Astrocyte of the spinal cord (primary cell): ENCODE results near the gene ULBP1.
"Not testable (repeated sequence)": the region's sequence is repeated elsewhere in the genome, so short reads cannot be mapped to it uniquely, and the experiment has no call there.

Experiments
- DNase-seq: peaks from one replicate; pipeline ENCODE4 v3.0.0; 2011; ENCODE audit warnings: low read depth, low spot score
- H3K4me3 ChIP-seq: 2 replicates; pipeline ENCODE4 v1.5.1; 2011; ENCODE audit warnings: low read depth, mild to moderate bottlenecking, low read length, moderate library complexity
- in situ Hi-C: cut with HindIII; loops from 2 replicates; pipeline ENCODE4 v1.10.0; 2017; ENCODE audit warnings: low sequenced_read_pairs
- TF ChIP-seq, protein P1 (sequence below): IDR thresholded peaks from 2 replicates; pipeline ENCODE4 v1.5.1; 2012; ENCODE audit warnings: low read depth, mild to moderate bottlenecking, low read length, inconsistent platforms

The ULBP1 gene

DNA sequence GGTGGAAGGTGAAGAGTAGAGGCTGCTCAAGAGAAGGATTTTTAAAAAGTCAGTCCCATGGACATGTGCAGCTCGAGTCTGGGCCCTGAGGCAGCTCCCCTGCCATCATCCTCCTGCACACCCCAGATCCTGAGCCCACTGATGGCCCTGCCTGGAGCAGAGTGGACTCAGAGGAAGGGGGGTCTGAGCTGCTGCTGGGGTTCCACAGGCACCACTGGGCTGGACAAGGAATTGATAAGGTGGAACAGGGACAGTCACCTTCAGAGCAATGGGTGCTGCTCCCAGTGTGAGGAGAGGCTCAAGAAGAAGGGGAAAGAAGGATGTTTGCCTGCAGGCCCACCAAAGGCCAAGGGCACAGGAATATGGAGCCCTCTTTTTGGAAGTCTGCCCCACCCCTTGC, 15.7 kb upstream of the ULBP1 start:
- in situ Hi-C loops = no loop called here
- no peak for DNase-seq
- no peak overlapping the region for H3K4me3 ChIP-seq
- TF ChIP-seq, protein P1, sequence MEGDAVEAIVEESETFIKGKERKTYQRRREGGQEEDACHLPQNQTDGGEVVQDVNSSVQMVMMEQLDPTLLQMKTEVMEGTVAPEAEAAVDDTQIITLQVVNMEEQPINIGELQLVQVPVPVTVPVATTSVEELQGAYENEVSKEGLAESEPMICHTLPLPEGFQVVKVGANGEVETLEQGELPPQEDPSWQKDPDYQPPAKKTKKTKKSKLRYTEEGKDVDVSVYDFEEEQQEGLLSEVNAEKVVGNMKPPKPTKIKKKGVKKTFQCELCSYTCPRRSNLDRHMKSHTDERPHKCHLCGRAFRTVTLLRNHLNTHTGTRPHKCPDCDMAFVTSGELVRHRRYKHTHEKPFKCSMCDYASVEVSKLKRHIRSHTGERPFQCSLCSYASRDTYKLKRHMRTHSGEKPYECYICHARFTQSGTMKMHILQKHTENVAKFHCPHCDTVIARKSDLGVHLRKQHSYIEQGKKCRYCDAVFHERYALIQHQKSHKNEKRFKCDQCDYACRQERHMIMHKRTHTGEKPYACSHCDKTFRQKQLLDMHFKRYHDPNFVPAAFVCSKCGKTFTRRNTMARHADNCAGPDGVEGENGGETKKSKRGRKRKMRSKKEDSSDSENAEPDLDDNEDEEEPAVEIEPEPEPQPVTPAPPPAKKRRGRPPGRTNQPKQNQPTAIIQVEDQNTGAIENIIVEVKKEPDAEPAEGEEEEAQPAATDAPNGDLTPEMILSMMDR = no peak

DNA sequence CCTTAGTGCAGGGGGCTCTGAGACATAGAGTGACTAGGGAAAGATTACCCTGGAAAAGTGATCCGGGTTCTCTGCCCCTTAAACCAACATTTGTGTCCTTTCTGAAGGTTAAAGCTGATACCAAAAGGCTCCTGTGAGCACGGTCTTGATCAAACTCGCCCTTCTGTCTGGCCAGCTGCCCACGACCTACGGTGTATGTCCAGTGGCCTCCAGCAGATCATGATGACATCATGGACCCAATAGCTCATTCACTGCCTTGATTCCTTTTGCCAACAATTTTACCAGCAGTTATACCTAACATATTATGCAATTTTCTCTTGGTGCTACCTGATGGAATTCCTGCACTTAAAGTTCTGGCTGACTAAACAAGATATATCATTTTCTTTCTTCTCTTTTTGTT, 15.1 kb upstream of the ULBP1 start:
- TF ChIP-seq, protein P1 = no peak
- no peak overlapping the region for H3K4me3 ChIP-seq
- DNase-seq = no peak
- in situ Hi-C loops = no loop called here

DNA sequence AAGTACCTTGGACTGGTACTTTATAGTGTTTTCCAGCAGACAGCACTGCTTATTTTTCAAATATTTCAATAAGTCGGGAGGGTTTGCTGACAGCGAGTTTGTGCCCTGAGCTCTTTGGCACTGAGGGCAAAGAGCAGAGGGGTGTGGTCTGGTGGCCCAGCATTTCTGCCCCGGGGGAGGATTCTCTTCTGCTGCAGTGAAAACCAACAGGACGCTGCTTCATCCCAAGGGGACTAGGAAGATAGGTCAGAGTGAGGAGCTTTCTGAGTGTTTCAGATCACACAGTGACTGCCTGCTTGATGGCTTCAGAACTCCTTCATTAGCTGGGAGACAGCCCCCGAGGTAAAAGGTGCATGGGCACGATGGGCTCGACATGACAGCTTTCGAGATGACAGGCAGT, 13.3 kb upstream of the ULBP1 start:
- TF ChIP-seq, protein P1 = no peak
- in situ Hi-C loops = no loop called here

DNA sequence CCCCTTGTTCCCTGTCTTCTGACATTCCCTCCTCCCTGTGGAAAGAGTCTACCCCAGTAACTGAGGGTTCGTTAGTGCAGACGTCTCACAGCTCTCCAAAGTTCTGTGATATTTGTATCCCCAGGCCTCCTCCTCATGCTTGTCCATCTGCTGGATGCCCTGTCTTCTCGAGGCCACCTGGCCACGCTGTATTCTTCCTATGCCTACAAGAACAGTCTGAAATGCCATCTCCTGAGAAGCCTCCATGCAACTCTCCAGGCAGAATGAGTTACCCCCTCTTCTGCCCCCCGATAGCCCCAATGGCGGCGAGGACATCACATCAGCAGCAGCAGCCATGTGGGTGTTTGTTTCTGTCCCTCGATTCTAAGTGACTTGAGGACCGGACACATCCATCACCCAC, 12.6 kb upstream of the ULBP1 start:
- H3K4me3 ChIP-seq = no peak overlapping the region
- TF ChIP-seq, protein P1 = no peak
- in situ Hi-C loops = no loop called here
- DNase-seq = no peak

More for the DNA sequence above, 13.3 kb upstream of the ULBP1 start:
- H3K4me3 ChIP-seq = no peak overlapping the region
- DNase-seq = no peak

DNA sequence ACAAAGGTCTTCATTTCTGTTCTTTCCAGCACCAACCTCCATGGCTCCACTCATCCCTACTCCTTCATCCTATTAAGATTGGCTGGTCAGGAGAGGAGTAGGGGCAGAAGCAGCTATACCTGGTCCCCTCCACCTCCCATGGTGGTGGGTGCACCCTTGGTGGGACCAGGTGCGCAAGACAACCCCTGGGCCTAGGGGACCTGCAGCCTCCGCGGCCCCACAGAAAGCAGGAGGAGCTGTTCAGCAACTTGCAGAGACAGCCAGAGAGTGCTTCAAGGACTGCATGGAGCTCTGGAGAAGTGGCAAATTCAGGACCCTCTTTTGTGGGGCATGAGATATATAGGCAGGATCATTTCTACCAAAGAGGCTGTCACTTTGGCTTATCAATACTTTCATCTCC, 12.1 kb upstream of the ULBP1 start:
- no peak for DNase-seq
- in situ Hi-C loops = no loop called here
- TF ChIP-seq, protein P1 = no peak
- no peak overlapping the region for H3K4me3 ChIP-seq

DNA sequence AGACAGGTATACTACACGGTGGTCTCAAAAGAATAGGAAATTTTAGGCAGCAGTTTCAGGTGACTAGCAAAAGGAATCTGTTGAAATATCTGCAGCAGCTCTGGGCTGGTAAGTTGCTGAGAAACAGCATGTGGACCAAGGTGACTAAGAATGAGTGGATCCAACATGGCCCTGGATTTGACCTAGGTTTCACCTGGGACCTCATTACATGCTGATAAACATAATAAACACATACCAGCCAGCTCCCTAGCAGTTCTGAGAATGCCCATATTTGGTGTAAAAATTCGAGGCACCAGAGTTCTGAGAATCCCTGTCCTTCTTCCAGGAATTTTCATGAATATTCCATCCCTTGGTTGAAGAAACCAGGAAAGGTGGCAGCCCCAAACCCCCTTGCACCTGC, 10.4 kb upstream of the ULBP1 start:
- in situ Hi-C loops, H3K4me3 ChIP-seq, DNase-seq: not testable (repeated sequence)

DNA sequence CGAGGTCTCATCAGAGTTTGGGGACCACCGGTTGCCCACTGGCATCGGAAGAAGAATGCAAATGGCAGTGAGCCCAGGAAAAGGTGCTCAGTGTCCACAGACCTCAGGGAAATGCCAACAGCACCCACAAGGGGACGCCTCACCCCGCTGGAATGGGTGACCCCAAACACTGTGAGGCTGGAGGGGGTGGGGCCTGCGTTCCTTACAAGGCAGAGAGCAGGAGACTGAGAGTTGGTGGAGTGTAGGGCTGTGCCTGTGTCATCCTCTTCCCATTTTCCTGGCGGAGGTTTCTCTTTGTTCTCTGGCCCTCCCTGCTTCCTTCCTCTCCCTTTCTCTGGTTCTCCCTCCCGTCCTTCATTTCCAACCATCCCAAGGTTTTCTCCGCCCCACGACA, 9.8 kb upstream of the ULBP1 start:
- DNase-seq, in situ Hi-C loops, H3K4me3 ChIP-seq: not testable (repeated sequence)

DNA sequence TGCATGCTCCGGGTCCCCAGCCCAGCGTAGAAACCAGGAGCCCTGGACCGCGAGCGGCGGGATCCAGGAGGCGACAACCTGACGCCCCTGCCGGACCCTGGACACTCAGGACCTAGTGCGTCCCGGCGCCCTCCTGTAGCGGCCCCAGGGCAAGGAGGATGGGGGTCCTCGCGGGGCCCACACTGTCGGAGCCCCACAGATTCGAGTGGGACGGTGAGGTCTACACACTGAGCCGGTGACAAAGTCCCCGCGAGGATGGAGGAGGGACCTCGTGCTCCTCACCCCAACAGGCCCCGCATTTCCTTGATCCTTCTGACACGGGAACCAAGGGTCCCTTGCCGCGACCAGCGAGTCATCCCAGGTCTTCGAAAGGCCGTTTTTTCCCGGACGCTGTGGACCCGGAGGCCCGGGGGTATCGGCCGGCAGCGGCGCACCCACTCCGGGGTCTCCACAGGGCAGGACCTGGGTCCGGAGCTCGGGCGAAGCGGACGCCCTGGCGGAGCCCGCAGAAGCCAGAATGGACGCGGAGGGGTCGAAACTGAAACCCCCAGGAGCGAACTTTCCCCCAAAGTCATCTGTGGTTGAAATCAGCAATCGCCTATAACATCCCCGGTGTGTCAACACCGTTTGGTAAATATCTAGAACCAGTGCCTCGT, 9.3 kb upstream of the ULBP1 start:
- H3K4me3 ChIP-seq, DNase-seq, in situ Hi-C loops: not testable (repeated sequence)

DNA sequence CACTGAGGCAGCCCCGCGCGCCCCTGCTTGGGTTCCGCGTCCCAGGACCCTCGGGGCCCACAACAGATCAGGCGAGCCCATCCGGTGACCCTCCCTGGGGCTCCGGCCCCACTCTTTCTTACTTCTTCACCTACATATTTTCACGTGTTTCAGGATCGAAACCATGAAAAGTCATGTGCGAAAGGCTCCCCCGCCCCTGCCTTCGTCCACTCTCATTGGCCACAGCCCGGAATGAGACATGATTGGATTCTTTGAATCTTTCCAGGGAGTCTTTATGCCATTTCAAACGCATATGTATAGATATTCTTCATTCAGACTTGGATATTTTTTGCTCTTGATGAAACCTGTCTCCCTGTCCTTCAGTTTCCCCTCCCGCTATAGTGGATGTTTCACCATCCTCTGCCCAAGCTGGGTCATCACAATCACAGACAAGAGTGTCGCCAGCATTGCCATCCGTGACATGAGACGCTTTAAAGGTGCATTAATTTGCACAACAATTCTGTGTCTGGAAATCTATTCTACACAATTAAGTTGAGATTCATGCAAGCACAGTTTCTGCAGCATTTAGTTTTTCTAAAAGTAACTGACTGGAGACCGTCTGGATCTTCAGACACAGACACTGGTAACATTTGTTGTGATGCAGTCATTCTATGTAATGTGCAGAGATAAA, 8.6 kb upstream of the ULBP1 start:
- DNase-seq, H3K4me3 ChIP-seq, in situ Hi-C loops: not testable (repeated sequence)

DNA sequence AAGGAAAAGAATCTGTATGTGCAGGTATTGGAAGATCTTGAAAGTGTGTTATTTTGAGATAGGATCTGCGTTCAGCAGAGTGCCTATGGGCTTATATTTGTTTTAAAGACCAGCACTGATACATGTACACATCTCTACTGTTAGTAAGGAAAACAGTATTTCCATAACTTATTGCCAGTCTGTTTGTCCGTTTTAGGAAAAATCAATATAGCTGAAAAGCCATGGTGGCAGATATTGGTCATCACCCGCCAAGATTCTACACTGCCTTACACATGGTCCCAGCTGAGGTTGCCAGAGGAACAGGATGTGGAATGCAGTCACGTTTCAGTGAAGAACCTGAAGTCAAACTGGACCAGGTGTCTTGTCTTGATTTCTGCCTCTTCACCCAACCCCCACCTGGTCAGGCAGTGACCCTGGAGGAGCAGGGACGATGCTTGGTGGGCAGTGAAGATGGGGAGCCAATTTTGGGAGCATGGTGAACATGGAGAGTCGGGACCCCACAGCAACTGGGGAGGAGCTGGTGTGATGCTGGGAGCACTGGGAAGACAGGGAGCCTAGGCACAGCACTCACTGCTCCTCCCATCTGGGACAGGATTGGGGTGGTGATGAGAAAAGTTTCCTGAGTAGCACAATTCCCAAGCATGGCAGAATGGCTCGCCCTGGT, 8.0 kb upstream of the ULBP1 start:
- H3K4me3 ChIP-seq, DNase-seq, in situ Hi-C loops: not testable (repeated sequence)

DNA sequence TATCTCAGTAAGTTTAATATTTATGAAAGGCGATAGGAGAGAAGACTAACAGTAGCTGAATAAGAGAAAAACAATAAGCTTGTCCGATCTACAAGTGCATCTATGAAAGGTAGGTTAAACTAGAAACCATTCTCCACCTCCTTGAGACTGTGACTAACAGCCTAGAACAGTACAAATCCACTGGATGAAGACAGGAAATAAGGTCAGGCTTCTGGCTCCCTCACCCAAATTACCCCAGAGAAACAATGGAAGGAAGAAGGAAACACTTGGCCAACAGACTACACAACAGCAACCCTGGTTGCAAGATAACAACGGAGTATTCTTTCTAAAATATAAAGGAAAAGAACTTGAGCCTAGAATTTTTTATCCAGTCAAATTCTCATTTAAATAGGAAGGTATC, 5.6 kb upstream of the ULBP1 start:
- in situ Hi-C loops, H3K4me3 ChIP-seq, DNase-seq: not testable (repeated sequence)
